Amygdala (tissue), 56 donors: ENCODE measurements around the gene DNAJC8.

Experiments used
- DNase-seq, 56 donors: peaks; one replicate each; lab custom pipeline; 2025; lab: John Stamatoyannopoulos, UW

The DNAJC8 gene

DNA sequence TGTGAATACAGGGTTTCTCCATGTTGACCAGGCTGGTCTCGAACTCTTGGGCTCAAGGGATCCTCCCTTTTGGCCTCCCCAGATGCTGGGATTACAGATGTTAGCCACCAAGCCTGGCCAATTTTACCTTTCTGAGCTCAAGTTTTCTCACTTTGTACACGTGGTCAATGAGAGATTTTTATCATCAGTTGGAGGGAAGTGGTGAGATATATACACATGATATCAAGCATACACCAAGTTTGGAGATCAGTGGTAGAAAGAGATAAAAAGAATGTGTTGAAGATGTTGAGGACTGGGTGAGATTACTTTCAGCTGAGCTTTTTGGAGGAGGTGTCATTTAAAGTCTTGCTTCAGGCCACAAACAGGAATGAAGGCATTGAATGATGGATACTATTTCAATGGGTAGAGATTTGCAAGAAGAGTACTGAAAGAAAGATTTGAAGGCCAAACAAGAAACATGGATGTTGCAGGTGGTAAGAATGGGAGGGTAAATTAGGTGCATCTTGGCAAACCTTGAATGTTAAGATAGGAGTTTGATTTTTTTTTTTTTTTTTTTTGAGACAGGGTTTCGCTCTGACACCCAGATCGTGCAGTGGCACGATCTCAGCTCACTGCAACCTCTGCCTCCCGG, 23.5 kb upstream of the DNAJC8 start:
- DNase-seq, result no peak

- DNase-seq, result no peak
Measured at GRCh38 chr1:28249866-28250295, 17.1 kb upstream of the DNAJC8 start.

GRCh38 chr1:28249013-28249865, 16.4 kb upstream of the DNAJC8 start:
- peak in 11 of 56 donors; percentile 2 to 31 (median 11) for DNase-seq

- DNase-seq, result peak in 53 of 56 donors; percentile 11 to 90 (median 57)
Measured at GRCh38 chr1:28248273-28249012, 15.6 kb upstream of the DNAJC8 start.

GRCh38 chr1:28247612-28248272, 14.9 kb upstream of the DNAJC8 start:
- DNase-seq, result peak in 1 of 56 donors; percentile 7

DNA sequence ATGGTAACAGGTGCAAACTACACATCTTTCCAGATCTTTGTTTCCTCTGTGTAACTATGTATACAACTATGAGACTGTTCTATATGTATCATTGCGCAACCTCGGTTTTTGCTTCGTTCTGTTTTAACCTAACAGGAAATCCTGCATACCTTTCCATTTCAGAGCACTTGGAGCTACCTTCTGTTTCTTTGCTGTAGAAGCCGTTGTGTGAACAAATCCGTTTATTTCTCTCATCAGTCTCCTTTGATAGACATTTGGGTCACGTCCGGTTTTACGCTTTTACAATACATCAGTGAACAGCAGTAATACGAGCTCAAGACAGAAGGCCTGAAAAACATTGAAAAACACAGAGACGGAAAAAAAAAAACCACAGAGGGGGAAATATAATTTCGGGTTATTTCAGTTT, 13.6 kb upstream of the DNAJC8 start:
- DNase-seq, result no peak

GRCh38 chr1:28244549-28245251, 11.9 kb upstream of the DNAJC8 start:
- no peak for DNase-seq

GRCh38 chr1:28243685-28244311, 11.0 kb upstream of the DNAJC8 start:
- no peak for DNase-seq

DNA sequence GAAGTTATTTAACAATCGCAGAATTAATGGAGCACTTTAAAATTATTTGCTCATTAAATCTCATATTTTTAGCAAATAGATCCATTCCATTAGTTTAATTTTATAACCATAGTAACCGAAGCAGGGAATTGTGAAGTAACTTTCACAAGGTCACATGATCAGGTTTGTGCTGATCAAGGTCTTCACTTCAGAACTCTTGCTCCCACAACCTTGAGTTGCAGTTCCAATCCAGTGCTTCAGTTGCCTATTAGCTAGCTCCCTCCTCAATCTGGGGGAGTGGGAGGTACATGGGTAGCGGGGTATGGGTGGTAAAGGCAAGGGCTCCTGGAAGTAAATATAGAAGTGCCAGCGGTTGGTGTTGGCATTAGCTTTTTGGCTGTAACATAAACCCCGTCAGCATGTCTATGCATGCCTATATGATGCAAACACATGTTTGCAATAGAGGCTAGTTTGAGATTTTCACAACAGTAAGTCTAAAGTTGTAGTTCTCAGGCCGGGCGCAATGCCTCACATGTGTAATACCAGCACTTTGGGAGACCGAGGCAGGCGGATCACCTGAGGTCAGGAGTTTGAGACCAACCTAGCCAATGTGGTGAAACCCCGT, 8.9 kb upstream of the DNAJC8 start:
- no peak for DNase-seq

GRCh38 chr1:28240024-28240423, 7.2 kb upstream of the DNAJC8 start:
- DNase-seq, result no peak

DNA sequence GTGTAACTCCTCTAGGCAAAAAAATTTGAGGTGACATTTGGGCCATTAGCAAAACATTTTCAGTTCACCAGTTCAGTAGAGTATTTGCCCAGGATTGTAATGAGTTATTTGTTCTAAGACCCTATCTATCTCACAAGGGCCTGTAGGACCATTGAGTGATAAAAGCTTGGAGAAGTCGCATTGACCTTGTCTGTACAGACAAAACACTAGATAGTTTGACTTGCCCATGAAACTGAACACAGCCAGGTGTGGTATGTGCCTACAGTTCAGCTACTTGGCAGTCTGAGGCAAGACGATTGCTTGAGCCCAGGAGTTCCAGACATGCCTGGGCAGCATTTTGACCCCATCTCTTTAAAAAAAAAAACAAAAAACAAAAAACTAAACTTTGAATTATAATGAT, 6.2 kb upstream of the DNAJC8 start:
- DNase-seq, result no peak

DNA sequence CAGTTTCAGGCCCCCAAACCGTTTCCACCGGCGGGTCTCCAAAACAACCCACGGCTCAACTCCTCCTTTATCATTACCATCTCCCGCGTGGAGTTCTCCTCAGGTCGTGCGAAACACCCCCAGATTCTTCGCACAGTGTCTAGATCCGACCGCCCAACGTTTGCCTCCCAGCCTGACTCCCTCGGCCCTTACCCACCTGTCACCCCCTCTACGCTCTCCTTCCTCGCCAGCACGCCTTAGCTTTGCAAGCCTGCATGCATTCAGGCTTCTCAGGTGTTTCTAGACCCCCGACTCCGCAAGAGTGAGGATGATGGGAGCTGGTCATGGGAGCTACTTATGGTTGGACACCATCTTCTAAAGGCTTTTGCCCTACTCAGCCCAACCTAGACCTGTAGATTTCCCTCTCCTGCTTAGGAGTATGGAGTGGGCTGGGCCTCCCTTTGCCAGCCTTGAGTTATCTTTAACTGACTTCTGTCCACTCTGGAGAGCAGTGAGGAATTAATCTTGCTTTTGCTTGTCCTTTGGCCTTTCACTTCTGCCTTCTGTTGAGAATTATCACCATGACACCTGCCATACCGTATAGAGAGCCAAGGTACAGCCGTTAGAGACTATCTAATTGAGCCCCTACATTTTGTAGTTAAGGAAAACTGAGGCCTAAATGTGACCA, 4.0 kb upstream of the DNAJC8 start:
- DNase-seq, result peak in 2 of 56 donors; percentile 13 to 38

GRCh38 chr1:28235755-28236655, 3.2 kb upstream of the DNAJC8 start, which contains the start of gene ATP5IF1:
ATP5IF1 (plus strand) TSS chr1:28236124; CDS start chr1:28236184, 60 bp downstream.
- DNase-seq, result peak; percentile 56 to 99 (median 97)

DNA sequence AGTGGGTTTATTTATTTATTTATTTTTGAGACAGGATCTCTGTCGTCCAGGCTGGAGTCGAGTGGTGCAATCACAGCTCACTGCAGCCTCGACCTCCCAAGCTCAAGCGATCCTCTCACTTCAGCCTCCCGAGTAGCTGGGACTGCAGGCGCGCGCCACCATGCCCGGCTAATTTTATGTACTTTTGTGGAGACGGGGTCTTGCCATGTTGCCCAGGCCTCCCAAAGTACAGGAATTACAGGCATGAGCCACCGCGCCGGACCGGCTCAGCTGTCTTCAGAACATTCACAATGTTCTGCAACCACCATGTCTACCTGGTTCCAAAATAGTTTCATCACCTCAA, 406 bp upstream of the DNAJC8 start:
- peak in 3 of 56 donors; percentile 19 to 23 (median 23) for DNase-seq

DNA sequence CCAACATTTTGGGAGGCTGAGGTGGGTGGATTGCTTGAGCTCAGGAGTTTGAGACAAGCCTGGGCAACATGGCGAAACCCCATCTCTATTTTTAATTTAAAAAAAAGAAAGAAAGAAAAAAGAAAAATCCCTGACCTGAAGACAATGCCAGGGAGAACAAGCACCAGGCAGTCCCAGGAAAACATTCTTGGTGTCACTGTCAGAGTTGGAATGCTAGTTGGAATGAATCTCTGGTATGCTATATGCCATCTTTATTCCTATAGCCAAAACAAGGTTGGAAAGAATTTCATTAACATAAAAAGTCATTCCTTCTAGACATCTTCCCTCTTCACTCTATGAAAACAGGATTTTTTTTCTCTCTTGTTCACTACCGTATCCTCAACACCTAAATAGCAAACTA, 2.8 kb downstream of the DNAJC8 start:
- DNase-seq, result no peak

DNA sequence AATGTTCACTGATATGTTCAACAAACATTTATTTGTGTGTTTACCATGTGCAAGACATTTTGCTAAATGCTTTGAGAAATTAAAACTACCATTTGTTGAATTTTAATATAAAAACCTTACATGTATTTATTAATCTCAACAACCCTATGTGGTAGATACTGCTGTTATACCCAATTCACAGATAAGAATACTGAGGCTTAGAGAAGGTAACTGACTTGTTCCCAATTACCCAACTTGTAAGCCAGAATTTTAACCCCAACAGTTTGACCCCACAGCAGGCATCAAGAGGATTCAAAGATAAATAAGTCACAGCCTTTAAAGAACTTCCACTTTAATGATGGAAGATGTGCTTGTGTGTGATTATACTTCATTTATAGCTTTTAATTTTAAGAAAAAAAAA, 3.7 kb downstream of the DNAJC8 start:
- no peak for DNase-seq

GRCh38 chr1:28213315-28213714, 19.5 kb downstream of the DNAJC8 start:
- no peak for DNase-seq
